GM18508 (cell line): ENCODE results near the gene PRR3.
"Not testable (repeated sequence)": the region's sequence is repeated elsewhere in the genome, so short reads cannot be mapped to it uniquely, and the experiment has no call there.

Experiments used
- ATAC-seq: cut with Tn5 transposase; IDR thresholded peaks from one replicate; pipeline ENCODE4 v1.9.1; 2021; ENCODE audit warnings: moderate number of reproducible peaks; ENCODE audit not compliant: insufficient read depth, unreplicated experiment

Gene PRR3, protein sequence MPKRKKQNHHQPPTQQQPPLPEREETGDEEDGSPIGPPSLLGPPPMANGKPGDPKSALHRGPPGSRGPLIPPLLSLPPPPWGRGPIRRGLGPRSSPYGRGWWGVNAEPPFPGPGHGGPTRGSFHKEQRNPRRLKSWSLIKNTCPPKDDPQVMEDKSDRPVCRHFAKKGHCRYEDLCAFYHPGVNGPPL

DNA sequence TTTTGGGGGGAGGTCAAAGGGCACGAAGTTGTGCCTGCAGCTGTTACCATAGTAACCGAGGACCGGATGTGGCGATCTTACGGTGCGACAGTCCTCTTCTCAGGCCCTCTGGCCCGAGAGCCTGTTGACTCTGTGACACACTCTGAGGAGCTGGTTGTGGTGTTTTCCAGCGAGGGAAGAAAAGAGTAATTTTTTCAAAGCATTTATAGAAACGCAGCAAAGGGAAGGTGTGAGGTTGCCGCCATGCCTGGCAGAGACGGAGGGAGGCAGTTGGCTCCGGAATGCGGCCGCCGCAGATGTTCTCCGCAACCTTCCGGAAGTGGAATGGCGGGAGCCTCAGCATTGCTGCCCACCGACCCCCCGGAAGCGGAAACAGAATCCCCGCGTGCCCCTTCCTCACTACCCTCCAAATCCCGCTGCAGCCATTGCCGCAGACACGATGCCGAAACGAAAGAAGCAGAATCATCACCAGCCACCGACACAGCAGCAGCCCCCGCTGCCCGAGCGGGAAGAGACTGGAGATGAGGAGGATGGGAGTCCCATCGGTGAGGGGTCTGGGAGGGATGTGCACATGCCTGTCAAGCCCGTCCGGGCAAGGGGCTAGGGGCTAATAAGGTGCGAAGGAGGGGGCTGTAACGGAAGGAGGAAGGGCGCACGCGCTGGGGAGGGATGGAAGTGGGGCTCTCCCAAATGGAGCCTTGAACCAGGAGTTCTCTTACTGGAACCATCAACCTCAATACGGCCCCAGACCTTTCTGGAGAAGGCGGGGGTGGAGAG is at the start of gene PRR3:
PRR3 (plus strand) TSS at position 390 of the 777 bp plus-strand sequence; CDS start at position 440, 50 bp downstream.
- ATAC-seq, result peak; percentile 53

DNA sequence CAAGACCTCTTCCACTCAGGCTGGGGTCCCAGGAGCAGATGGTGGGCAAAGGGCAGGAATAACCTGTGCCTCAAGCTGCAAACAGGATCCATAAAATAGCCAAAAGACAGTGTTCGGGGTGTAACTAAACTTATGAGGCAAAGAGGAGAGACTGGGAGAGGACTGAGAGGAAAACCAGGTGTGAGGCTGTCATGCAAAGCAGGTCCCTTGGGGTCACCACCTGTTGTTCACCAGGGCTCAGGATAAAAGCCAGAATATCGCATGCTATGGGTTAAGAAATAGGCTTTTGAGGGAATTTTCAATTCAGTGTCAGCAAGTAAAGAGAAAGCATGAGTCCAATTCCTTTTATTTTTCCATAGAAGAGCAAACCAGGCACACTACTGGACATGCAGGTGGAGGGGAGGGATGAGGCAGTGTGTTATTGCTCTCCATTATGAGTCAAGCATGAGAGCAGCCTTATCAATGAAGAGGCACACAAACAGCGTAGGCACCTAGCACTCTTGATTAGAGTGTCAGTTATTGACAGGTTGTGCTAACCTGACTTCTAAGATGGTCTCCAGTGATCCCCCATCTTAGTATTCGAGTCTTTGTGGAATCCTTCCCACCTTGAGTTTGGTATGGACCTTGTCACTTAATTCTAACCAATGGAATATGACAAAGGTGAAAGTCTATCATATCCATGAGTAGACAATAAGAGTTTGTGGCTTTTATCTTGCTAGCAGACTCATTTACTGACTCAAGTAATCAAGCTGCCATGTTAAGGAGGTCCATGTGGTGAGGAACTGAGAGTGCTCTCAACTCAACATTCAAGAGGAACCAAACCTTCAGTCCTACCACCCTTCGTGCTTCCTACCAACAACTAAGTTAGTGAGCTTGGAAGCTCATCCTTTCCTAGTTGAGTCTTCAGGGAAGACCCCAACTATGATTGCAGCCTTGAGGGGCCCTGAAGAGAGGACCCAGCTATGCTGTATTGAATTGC is 49.0 kb upstream of the PRR3 start:
- ATAC-seq, result no peak

DNA sequence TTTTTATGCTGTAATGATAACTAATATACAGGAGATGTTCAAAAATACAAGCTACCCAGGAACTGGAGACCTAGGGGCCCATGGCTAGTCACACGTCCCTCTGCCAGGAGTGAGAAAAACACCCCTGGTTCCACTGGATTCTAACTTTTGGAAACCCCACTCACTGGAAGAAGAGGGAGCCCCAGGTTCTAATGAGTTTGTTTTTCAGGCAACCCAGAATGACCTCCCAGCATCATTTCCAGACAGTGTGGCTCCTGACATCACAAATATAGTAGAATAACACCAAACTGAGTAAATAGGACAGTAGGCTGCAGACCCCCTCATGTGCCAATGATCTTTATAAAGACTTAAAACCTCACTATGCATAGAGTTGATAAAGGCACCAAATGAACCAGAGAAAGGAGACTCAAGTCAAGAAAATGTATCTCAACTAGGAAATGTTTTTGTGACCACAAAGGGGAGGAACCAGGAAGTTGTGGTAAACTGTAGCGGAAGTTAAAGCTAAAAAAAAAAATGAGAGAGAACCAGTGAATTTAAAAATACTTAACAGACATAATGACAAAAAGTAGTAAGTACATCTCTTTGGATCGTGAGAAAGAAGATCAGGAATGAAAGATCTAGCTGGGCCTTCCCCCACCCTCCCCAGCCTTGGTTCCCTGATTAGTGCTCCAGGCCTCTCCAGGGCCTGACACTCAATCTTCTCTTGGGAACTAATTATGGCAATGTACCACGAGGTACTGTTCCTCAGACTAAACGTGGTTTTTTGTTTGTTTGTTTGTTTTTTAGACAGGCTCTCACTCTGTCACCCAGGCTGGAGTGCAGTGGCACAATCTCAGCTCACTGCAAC is 48.0 kb upstream of the PRR3 start:
- ATAC-seq, result no peak

DNA sequence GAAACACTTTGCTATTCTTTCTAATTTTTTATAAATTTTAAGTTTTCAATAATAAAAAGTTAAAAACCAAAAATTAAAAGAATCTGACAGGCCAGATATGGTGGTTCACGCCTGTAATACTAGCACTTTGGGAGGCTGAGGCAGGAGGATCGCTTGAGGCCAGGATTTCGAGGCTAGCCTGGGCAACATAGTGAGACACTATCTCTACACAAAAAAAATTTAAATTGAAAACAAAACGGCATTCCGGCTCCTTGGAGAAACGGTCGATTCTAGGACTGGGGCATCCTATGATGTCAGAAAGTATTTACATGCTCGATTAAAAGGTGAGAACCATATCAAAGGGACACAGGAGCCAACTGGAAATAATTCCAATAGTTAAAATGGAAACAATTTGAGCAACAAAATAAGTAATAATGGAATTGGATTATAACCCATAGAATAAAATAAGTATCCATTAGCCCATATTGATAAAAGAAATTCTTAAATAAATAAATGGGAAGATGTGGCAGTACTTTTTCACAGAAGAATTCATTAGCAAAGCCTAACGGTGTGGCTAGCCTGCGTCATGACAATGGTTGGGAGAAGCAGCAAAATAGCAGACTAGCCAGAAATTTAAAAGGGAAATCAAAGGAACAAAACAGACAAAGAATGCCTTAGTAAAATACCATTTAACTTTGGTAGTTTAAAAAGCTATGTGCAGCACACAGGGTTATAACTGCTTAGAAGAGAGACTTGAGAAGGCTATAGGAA is 46.5 kb upstream of the PRR3 start:
- no peak for ATAC-seq

DNA sequence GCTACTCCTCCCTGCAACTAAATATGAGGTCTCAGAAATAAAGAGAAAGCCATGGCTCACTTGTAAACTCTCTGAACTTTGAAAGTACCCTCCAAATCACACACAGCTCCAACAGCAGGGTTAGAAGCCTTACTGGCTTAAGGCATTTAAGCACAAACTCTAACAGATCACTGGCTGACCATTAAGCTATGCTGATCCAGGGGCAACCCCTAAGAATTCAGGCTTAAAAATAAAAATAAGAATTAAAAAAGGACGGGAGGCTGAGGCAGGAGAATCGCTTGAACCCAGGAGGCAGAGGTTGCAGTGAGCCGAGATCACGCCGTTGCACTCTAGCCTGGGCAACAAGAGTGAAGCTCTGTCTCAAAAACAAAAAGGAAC is 45.9 kb upstream of the PRR3 start:
- no peak for ATAC-seq

DNA sequence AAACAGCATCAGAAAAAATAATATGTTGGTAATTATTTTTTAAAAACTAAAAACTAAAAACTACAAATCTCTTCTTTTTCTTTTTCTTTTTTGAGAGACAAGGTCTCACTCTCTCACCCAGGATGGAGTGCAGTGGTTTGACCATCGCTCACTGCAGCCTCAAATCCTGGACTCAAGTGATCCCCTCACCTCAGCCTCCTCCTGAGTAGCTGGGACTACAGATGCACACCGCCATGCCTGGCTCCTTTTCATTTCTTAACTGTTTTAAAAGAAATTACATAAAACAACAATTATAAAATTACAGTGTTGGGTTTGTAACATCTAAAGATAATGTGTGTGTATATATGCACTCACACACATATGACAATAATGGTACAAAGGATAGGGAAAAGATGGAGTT is 43.6 kb upstream of the PRR3 start:
- no peak for ATAC-seq

DNA sequence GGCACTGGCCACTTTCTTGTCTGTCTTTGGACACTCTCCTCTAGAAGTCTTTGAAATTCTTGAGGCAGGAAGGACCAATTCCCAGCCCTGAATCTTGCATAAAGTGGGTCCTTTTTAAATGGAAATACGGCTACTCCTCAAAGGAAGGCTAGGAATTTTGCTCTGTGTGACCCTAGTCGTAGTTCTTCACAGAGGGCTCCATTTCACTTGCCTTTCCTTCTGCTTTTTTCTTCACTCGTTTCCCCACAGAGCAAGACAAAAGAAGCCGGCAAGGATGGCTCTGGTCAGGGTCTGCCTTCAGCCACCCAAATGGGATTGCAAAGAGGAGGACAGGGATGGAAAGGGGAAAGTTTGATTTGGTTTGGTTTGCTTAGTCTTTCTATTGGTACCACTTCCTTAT is 42.0 kb upstream of the PRR3 start:
- no peak for ATAC-seq

DNA sequence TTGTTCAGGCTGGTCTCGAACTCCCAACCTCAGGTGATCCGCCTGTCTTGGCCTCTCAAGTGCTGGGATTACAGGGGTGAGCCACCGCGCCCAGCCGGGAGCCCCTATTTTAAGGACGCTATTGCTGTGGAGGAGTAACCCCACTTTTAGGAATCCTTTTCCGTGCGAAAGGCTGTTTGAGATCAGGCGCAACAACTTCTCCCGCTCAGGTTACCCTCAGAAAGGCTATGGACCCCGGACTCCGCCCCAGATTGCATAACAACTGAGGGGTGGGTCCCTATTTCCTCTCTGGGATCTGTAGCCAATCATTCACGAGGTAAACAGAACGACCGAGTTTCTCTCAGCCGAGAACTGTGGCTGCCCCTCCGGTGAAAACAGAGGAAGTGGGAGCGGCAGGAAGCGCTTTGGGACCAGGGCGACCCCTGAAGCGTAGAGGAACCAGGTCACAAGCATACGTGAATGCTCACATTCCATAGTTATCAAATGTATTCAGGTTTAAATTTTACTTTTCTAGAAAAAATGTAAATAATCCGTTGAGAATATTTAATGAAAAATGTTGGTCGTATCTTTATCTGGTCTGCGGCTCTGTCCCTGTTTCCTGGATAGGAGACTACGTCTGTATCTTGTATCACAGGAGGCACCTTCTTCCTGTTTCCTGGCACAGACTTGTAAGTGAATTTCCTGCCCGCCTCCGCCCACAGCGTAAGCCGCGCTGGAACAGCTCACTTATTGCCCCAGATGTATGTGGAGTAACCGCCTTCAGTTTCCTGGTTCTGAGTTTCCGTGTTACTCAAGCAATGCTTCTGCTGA is 40.9 kb upstream of the PRR3 start:
- ATAC-seq, result no peak

DNA sequence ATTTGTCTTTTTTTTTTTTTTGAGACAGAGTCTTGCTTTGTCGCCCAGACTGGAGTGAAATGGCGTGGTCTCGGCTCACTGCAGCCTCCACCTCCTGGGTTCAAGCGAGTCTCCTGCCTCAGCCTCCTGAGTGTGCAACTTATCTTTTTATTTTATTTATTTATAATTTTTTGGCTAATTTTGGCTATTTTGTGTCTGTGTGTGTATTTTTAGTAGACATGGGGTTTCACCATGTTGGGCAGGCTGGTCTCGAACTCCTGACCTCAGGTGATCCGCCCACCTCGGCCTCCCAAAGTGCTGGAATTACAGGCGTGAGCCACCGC is 40.4 kb upstream of the PRR3 start:
- not testable (repeated sequence) for ATAC-seq

DNA sequence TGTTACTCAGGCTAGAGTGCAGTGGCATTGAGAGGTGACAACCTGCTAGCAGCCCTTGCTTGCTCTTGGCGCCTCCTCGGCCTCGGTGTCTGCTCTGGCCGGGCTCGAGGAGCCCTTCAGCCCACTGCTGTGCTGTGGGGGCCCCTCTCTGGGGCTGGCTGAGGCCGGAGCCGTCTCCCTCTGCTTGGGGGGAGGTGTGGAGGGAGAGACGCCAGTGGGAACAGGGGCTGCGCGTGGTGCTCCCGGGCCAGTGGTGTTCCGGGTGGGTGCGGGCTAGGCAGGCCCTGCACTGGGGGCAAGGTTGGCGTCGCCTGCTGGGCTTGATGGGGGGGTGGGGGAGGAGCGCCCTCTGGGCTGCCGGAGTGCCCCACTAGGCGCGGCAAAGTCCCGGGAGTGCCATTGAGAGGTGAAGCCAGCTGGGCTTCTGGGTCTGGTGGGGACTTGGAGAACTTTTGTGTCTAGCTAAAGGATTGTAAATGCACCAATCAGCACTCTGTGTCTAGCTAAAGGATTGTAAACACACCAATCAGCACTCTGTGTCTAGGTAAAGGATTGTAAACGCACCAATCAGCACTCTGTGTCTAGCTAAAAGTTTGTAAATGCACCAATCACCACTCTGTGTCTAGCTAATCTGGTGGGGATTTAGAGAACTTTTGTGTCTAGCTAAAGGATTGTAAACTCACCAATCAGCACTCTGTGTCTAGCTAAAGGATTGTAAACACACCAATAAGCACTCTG is 39.2 kb upstream of the PRR3 start:
- not testable (repeated sequence) for ATAC-seq

DNA sequence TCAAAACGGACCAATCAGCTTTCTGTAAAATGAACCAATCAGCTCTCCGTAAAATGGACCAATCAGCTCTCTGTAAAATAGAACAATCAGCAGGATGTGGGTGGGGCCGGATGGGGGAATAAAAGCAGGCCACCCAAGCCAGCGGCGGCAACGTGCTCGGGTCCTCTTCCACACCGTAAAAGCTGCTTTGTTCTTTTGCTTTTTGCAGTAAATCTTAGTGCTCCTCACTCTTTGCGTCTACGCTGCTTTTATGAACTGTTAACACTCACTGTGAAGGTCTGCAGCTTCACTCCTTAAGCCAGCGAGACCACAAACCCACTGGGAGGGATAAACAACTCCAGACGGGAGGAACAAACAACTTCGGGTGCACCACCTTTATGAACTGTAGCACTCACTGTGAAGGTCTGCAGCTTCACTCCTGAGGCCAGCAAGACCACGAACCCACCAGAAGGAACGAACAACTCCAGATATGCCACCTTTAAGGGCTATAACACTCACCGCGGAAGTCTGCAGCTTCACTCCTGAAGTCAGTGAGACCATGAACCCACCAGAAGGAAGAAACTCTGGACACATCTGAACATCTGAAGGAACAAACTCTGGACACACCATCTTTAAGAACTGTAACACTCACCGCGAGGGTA is 38.5 kb upstream of the PRR3 start:
- ATAC-seq, result not testable (repeated sequence)

DNA sequence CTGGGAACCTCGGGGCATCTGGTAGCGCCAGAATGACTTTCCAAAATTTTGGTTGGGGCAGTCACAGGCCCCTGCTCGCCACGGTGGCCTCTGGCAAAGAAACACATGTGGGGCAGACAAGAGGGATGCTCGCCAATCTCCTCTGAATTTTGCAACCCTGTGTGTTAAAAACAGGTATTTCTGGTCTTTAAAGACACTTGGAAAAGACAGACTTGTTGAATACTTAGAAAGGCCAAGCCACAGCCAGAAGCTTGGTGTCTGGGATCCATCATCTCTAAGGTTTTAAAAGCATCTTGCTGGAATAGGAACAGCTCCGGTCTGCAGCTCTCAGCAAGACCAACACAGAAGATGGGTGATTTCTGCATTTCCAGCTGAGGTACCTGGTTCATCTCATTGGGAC is 36.6 kb upstream of the PRR3 start:
- ATAC-seq, result no peak

DNA sequence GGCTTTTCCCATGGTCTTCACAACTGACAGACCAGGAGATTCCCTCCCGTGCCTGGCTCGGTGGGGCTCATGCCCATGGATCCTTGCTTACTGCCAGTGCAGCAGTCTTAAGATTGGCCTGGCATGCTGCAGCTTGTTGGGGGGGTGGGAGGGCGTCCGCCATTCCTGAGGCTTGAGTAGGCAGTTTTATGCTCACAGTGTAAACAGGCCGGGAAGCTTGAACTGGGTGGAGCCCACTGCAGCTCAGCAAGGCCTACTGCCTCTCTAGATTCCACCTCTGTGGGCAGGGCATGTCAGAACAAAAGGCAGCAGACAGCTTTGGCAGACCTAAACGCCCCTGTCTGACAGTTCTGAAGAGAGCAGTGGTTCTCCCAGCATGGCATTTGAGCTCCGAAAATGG is 36.0 kb upstream of the PRR3 start:
- ATAC-seq, result not testable (repeated sequence)

DNA sequence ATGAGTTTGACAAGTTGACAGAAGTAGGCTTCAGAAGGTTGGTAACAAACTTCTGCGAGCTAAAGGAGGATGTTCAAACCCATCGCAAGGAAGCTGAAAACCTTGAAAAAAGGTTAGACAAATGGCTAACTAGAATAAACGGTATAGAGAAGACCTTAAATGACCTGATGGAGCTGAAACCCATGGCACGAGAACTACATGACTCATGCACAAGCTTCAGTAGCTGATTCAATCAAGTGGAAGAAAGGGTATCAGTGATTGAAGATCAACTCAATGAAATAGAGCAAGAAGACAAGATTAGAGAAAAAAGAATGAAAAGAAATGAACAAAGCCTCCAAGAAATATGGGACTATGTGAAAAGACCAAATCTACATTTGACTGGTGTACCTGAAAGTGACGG is 35.1 kb upstream of the PRR3 start:
- ATAC-seq, result not testable (repeated sequence)

DNA sequence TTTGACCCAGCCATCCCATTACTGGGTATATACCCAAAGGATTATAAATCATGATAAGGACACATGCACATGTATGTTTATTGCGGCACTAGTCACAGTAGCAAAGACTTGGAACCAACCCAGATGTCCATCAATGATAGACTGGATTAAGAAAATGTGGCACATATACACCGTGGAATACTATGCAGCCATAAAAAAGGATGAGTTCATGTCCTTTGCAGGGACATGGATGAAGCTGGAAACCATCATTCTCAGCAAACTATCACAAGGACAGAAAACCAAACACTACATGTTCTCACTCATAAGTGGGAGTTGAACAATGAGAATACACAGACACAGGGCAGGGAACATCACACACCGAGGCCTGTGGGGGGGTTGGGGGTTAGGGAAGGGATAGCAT is 30.7 kb upstream of the PRR3 start:
- ATAC-seq, result not testable (repeated sequence)

DNA sequence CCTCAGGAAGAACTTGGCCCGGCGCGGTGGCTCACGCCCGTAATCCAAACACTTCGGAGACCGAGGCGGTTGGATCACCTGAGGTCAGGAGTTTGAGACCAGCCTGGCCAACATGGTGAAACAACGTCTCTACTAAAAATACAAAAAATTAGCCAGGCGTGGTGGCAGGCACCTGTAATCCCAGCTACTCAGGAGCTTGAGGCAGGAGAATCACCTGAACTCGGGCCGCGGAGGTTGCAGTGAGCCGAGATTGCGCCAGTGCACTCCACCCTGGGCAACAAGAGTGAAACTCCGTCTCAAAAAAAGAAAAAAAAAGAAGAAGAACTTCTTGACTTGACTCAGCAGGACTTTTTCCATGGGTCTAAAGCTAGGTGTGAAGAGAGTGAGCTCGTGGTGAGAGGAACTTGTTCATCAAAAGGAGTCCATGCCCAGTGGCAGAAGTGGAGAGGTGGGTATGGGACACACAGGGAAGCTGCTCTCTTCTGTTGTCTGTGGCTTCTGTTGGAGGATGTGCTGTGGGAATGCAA is 27.7 kb upstream of the PRR3 start:
- peak; percentile 49 for ATAC-seq

DNA sequence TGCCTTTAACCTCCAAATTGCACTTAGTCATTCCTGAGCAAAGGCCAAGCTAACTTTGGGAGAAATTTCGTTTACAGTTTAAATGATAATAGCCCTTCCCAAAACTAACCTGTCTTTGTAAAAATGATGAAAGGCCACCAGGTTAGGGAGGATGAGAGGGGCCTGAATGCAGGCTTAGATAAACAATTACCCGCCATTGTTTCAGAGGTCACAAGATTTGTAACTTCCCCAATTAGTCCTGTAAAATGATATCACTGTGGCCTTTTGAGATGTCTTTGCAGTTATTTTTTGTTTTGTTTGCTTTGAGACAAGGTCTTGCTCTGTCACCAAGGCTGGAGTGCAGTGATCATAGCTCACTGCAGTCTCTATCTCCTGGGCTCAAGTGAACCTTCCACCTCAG is 27.1 kb upstream of the PRR3 start:
- no peak for ATAC-seq
